Measurements from ENCODE around the gene MLLT10. TPM values are rescaled to one million over a fixed set of nuclear protein-coding genes. Genes with fewer than 3 reads are reported as not detected.

MLLT10 gene
- total and polyA plus RNA-seq, 10 of the 15 experiments (the other 5 are each of a cell fraction or from before 2014, with no cell fraction given) = 8.7 to 61.1 (median 28.5) TPM

DNA sequence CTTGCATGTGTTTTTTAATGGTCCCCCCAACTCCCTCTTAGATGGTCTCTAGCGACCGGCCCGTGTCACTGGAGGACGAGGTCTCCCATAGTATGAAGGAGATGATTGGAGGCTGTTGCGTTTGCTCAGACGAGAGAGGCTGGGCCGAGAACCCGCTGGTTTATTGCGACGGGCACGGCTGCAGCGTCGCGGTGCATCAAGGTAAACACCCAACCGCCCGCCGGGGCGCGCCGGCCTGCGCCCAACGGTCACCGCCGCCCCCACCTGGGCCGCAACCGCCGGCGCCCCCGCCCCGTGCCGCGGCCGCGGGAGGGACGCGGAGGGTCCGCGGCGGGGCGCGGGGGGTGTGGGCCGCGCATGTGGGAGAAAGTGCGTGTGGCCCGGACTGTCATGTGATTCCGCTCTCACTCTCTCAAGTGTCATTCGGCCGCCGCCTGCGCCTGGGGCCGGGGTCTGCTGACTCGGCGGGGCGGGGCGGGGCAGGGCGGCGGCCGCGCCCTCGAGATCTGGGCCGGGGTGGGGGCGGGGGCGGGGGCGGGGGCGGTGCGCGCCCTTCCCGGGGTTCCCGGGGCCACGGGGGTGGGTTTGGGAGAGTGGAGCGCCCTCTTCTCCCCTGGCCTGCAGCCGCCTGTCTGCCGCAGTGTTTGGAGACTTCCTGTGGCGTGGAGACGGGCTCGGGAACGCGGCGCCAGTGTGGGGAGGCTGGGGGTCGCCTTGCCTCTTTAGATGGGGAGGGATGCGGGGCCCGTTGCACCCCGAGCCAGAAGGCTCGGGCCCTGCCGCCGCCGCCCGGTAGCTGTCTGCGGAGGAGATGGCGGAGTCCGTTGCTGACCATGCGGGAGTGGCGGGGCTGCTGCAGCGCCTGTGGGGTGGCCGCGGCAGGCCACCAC is 817 bp downstream of the MLLT10 start:
- H3K79me2 ChIP-seq (ENCODE audit: control insufficient read depth, insufficient read depth, low read length) = peaks cover 26% of the 10 kb centered on the region
- no peaks in the 10 kb centered on the region for H4K20me1 ChIP-seq (ENCODE audit: control insufficient read depth, insufficient read depth)
- intact Hi-C loops (cut with micrococcal nuclease; ENCODE audit: unreplicated experiment) (no loop called here), in situ Hi-C loops (cut with MboI) (no loop called here)
- ATAC-seq (peak; percentile 49), DNase-seq (ENCODE audit: low read depth, low spot score) (no peak), FAIRE-seq (no peak)
- peak overlapping the region; percentile 56; the same call in 1 of the 2 replicates for H3K9ac ChIP-seq (ENCODE audit: control insufficient read depth, insufficient read depth, low read length)
- CTCF ChIA-PET = no interaction called here
- H3K36me3 ChIP-seq (ENCODE audit: control insufficient read depth in 2 of 2, insufficient read depth in 2 of 2, low read length in 1 of 2) = peaks cover 0 to 6% of the 10 kb centered on the region in 2 experiments; a peak in 2 of 4 replicates
- H3K4me1 ChIP-seq (ENCODE audit: control insufficient read depth, insufficient read depth, low read length) = no peaks in the 10 kb centered on the region; the same call in 1 of the 2 replicates
- no peaks in the 10 kb centered on the region for H3K9me3 ChIP-seq (replicated peaks; ENCODE audit: control insufficient read depth, insufficient read depth, low read length)
- peak overlapping the region; percentile 27 for H3K27ac ChIP-seq (ENCODE audit: control insufficient read depth, insufficient read depth)
- peak overlapping the region; percentile 80 for H3K4me2 ChIP-seq (ENCODE audit: control insufficient read depth, insufficient read depth)
- no peaks in the 10 kb centered on the region for H3K27me3 ChIP-seq (replicated peaks in 1 of 2; ENCODE audit: control insufficient read depth in 2 of 2, insufficient read depth in 2 of 2, low read length in 1 of 2)
- H3K4me3 ChIP-seq = peak overlapping the region; percentile 88
- 2% methylated on average over 55 of the region's 96 CpGs for WGBS (ENCODE audit: insufficient coverage, insufficient replicate concordance, low lambda C conversion rate, missing lambda C conversion rate)
- BruUV-seq (replicated peaks) = TSS peak; percentile 52
- SMC1A ChIA-PET (ENCODE audit: uncharacterized antibody, unreplicated experiment) = interaction anchor here (0.6 kb wide), 1 partner anchor 34 kb away, joined by 3 read pairs; no protein-coding TSS in a partner anchor
- H2AFZ ChIP-seq (ENCODE audit: control insufficient read depth, low read depth, low read length) = no peak overlapping the region
- POLR2A ChIA-PET = interaction anchor here (1.0 kb wide), 1 partner anchor 15 kb away, joined by 3 read pairs; no protein-coding TSS in a partner anchor
- RAD21 ChIA-PET (ENCODE audit: unreplicated experiment) = no interaction called here
- no peak for TF ChIP-seq SUPT20H (IDR thresholded peaks at IDR 0.05; ENCODE audit: borderline replicate concordance, control insufficient read depth, low read depth, low read length)
- TF ChIP-seq KDM1A (IDR thresholded peaks at IDR 0.05; ENCODE audit: borderline replicate concordance) = no peak
- no peak for TF ChIP-seq RB1 (IDR thresholded peaks at IDR 0.05; ENCODE audit: borderline replicate concordance)
- peak; percentile 81 for TF ChIP-seq SMARCA5 (IDR thresholded peaks at IDR 0.05)
- TF ChIP-seq, protein P1, sequence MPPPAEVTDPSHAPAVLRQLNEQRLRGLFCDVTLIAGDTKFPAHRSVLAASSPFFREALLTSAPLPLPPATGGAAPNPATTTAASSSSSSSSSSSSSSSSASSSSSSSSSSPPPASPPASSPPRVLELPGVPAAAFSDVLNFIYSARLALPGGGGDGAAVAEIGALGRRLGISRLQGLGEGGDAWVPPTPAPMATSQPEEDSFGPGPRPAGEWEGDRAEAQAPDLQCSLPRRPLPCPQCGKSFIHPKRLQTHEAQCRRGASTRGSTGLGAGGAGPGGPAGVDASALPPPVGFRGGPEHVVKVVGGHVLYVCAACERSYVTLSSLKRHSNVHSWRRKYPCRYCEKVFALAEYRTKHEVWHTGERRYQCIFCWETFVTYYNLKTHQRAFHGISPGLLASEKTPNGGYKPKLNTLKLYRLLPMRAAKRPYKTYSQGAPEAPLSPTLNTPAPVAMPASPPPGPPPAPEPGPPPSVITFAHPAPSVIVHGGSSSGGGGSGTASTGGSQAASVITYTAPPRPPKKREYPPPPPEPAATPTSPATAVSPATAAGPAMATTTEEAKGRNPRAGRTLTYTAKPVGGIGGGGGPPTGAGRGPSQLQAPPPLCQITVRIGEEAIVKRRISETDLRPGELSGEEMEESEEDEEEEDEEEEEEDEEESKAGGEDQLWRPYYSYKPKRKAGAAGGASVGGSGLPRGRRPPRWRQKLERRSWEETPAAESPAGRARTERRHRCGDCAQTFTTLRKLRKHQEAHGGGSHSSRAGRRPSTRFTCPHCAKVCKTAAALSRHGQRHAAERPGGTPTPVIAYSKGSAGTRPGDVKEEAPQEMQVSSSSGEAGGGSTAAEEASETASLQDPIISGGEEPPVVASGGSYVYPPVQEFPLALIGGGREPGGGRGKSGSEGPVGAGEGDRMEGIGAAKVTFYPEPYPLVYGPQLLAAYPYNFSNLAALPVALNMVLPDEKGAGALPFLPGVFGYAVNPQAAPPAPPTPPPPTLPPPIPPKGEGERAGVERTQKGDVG (CRISPR knock-in tag; IDR thresholded peaks at IDR 0.05) = no peak
- TF ChIP-seq YY1 (IDR thresholded peaks at IDR 0.05; ENCODE audit: low read depth, low read length) = 0 out of 2 replicates have a peak, but pooled peaks have one; percentile 4
- TF ChIP-seq BRCA1 (IDR thresholded peaks at IDR 0.05; ENCODE audit: low read depth, low read length) = no peak
- TF ChIP-seq, protein P2, sequence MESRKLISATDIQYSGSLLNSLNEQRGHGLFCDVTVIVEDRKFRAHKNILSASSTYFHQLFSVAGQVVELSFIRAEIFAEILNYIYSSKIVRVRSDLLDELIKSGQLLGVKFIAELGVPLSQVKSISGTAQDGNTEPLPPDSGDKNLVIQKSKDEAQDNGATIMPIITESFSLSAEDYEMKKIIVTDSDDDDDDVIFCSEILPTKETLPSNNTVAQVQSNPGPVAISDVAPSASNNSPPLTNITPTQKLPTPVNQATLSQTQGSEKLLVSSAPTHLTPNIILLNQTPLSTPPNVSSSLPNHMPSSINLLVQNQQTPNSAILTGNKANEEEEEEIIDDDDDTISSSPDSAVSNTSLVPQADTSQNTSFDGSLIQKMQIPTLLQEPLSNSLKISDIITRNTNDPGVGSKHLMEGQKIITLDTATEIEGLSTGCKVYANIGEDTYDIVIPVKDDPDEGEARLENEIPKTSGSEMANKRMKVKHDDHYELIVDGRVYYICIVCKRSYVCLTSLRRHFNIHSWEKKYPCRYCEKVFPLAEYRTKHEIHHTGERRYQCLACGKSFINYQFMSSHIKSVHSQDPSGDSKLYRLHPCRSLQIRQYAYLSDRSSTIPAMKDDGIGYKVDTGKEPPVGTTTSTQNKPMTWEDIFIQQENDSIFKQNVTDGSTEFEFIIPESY (IDR thresholded peaks at IDR 0.05) = no peak
- TF ChIP-seq, protein P3, sequence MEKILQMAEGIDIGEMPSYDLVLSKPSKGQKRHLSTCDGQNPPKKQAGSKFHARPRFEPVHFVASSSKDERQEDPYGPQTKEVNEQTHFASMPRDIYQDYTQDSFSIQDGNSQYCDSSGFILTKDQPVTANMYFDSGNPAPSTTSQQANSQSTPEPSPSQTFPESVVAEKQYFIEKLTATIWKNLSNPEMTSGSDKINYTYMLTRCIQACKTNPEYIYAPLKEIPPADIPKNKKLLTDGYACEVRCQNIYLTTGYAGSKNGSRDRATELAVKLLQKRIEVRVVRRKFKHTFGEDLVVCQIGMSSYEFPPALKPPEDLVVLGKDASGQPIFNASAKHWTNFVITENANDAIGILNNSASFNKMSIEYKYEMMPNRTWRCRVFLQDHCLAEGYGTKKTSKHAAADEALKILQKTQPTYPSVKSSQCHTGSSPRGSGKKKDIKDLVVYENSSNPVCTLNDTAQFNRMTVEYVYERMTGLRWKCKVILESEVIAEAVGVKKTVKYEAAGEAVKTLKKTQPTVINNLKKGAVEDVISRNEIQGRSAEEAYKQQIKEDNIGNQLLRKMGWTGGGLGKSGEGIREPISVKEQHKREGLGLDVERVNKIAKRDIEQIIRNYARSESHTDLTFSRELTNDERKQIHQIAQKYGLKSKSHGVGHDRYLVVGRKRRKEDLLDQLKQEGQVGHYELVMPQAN (conservative IDR thresholded peaks at IDR 0.05) = peak; percentile 37; the same call in 1 of the 2 replicates
- TF ChIP-seq SUZ12 (IDR thresholded peaks at IDR 0.05; ENCODE audit: unreplicated experiment) = no peak
- no peak for TF ChIP-seq ZNF217 (IDR thresholded peaks at IDR 0.05)
- no peak for TF ChIP-seq TARDBP (IDR thresholded peaks at IDR 0.05; ENCODE audit: borderline replicate concordance)
- TF ChIP-seq MYC (IDR thresholded peaks at IDR 0.05; ENCODE audit: insufficient read depth, insufficient read length, insufficient replicate concordance, low read length, severe bottlenecking) = no peak
- TF ChIP-seq, protein P4, sequence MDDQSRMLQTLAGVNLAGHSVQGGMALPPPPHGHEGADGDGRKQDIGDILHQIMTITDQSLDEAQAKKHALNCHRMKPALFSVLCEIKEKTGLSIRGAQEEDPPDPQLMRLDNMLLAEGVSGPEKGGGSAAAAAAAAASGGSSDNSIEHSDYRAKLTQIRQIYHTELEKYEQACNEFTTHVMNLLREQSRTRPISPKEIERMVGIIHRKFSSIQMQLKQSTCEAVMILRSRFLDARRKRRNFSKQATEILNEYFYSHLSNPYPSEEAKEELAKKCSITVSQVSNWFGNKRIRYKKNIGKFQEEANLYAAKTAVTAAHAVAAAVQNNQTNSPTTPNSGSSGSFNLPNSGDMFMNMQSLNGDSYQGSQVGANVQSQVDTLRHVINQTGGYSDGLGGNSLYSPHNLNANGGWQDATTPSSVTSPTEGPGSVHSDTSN (IDR thresholded peaks at IDR 0.05; ENCODE audit: insufficient replicate concordance, low read depth, low read length) = no peak

Measured in GM12878 (cell line).